SIG-M5 treated with dmso at 0.1 percent for 504 hours (cell line): ENCODE data around the gene ABCC8.

Experiments
- DNase-seq: peaks from one replicate; lab custom pipeline; 2025; ENCODE audit not compliant: unreplicated experiment; lab: John Stamatoyannopoulos, UW

Gene ABCC8

GRCh38 chr11:17476317-17477083, at the start of gene ABCC8:
ABCC8 (minus strand) TSS chr11:17476845; CDS start chr11:17476776, 69 bp downstream.
- DNase-seq: no peak

DNA sequence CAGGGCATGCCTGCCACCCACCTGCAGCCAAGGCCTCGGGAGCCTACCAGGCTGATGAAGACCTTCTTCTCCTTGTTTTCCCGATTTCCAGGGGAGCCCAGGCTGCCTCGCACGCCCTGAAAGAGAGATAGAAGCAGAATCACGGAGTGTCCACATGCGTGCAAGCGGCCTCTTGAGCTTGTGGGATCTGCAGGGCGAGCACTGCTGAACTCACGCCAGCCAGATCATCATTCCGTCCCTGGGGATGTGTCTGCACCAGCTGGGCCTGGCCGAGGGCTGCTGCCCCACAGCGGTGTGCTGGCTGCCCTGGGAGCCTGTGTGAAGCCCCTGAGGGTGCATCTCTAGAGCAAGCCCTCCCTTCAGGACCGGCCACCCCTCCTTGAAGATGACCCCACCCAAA, 49.7 kb upstream of the ABCC8 start:
- DNase-seq: no peak

GRCh38 chr11:17525570-17525969, 48.9 kb upstream of the ABCC8 start:
- no peak for DNase-seq

- no peak for DNase-seq
Observed at GRCh38 chr11:17524221-17524620, 47.6 kb upstream of the ABCC8 start.

DNA sequence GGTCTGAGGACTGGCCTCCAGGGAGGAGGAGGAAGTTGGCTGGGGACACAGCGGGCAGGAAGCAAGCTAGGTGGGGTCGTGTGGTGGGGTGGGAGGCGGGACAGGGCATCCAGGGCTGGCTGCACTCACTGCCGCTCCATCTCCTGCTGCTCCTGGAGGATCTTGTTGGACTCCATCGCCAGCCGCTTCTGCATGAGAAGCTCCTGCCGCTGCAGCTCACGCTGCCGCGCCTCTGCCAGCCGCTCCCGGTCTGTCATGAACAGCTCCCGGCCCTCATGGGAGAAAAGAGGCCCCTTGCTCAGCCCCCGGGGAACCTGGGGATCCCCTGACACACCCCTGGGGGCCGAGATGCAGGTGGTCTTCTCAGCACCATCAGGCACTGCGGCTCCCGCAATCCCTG, 46.0 kb upstream of the ABCC8 start:
- DNase-seq: no peak

- DNase-seq: no peak
Observed at GRCh38 chr11:17521106-17521900, 44.7 kb upstream of the ABCC8 start.

GRCh38 chr11:17519061-17519885, 42.6 kb upstream of the ABCC8 start:
- no peak for DNase-seq

DNA sequence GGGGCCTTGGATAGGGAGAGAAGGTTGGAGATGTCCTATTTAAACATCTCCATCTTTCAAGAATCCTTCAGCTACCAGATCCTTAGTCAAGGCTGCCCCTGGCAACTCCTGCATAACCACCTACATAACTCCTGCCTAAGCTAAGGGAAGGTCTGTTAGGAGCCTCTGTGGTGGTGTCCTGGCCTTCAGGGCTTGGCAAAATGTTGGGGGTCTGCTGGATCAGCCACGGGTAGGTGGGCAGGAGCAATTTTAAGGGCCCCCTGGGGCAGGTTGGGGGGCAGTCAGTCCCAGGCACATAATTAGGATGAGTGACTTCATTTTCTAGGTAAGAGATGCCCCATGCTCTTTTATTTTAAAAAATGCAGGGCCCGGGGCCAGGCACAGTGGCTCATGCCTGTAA, 41.7 kb upstream of the ABCC8 start:
- DNase-seq: no peak

GRCh38 chr11:17517186-17517585, 40.5 kb upstream of the ABCC8 start:
- no peak for DNase-seq

DNA sequence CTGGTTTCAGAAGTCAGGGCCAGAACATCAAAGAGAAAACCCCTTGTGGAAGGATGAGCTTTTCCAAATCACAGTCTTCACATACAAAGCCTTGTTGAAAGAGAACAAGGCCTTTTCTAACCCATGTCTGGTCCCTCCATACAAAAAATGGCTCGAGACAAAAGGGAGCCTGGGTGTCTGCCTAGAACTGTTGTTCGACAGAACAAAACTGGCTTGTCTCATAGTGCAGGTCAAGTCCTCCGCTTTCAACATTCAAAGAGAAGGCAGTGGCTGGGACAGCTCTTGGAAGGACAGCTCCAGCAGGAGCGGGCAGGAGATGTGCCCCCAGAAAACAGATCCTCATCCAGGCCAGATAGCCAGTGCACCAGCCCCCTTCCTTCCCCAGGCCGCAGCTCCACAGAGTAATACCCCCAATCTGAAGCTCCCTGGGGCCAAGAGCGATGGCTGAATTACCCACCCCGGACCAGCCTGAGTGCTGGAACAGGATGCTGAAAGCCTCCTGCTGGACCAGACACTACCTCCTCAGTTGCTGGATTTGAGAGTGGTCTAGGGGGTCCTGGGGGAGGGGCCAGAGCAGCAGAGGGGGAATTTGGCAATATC, 40.0 kb upstream of the ABCC8 start:
- DNase-seq: no peak

GRCh38 chr11:17515443-17516176, 39.0 kb upstream of the ABCC8 start:
- no peak for DNase-seq

DNA sequence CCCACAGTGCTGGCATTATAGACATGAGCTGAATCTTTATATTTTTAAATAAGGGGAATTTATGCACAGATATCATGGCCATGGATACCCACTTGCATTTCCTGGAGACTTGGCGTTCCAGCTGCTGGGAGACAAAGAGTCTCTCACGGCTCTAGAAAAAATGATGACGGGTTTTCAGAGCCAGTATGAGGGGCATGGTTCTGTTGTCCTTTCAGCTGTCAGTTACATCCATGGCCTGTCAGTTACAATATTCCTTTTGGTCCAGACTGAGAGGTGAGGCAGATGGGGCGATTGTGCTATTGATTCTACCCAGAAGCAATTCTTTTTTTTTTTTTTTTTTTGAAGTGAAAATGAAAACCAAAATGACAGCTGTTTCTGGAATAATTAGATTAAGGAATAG, 37.8 kb upstream of the ABCC8 start:
- no peak for DNase-seq

- no peak for DNase-seq
Observed at GRCh38 chr11:17513853-17514252, 37.2 kb upstream of the ABCC8 start.

DNA sequence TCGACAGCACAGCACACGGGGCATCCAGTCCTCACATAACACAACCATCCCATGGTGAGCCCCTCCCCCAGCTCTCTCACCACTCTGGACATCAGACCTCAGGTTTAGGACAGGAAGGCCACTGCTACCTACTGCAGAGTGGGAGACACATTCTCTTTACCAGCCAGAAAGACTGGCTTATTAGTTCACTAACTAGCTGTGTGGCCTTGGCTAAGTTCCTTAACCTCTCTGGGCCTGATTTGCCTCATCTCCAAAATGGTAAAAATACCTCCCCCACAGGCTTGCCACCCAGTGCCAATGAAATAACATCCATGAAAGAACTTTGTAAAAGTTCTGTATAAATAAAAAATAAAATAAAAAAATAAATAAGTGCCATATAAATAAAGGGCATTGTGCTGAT, 35.5 kb upstream of the ABCC8 start:
- DNase-seq: no peak

GRCh38 chr11:17511571-17511970, 34.9 kb upstream of the ABCC8 start:
- DNase-seq: no peak

- DNase-seq: no peak
Observed at GRCh38 chr11:17510507-17511206, 34.0 kb upstream of the ABCC8 start.

- no peak for DNase-seq
Observed at GRCh38 chr11:17508791-17509190, 32.1 kb upstream of the ABCC8 start.

DNA sequence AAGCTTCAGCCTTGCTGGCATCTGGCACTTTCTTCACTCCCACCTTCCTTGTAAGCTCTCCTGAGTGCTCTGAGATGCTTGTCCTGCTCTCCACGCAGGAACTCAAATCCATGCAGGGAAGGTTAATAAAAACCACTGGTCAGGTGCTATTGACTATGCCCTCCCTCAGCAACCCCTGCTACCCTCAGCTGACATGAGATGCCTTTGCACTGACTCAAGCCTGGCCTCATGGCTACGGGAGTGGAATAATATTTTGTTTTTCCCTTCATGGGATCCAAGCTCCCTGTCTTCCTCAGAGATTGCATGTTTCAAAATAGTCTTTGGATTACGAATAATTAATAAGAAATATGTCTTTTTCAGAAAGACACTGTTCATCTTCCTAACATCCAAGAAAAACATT, 31.7 kb upstream of the ABCC8 start:
- DNase-seq: no peak

DNA sequence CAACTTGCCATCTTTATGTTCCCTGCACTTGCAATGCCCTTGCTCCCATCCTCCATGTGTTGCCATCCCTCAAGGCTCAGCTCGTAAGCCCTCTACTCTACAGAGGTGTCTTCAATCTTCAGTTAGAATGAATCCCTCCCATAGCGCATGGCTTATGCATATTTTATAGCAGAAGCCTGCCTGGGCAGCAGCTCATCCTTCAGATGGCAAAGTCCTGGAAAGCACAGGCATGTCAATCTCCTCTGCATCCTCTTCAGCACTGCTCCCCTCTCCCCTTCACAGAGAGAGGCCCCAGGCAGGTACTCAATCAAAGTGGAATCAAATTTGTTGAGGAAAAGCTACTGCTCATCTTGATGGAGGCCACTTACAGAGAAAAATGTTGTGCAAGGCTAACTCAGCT, 31.1 kb upstream of the ABCC8 start:
- DNase-seq: no peak

DNA sequence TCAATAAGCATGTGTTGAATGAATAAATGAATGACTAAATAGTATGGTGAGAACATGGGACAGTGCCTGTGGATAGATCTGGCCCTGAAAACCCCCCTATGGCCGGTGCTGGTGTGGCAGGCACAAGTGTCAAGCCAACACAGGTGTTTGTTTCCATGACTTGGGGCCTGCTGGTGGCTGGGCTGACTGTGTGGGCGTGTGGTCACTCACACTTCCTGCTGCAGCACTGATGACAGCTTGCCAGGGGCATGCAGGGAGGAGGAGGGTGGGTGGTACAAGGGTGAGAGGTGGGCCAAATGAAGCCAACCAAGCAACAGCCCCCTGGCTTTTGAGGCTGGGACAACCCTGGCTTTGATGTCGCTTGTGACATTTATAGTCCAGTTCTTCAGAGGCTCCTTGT, 30.3 kb upstream of the ABCC8 start:
- DNase-seq: no peak
